Measurements from ENCODE around the gene ARL5C.
"Not testable (repeated sequence)": the region's sequence is repeated elsewhere in the genome, so short reads cannot be mapped to it uniquely, and the experiment has no call there.

Gene ARL5C

GRCh38 chr17:39132192-39132610 is 33.8 kb downstream of the ARL5C start:
- Histone ChIP-seq H3K4me2 (ENCODE audit: low read length) (no peak overlapping the region), H3K9me3 (ENCODE audit: insufficient read depth, low read length) (no peaks in the 10 kb centered on the region), H3K4me1 (ENCODE audit: low read length) (no peaks in the 10 kb centered on the region), H3K27ac (ENCODE audit: low read length) (no peak overlapping the region), H2AFZ (ENCODE audit: low read depth, low read length) (no peak overlapping the region), H3K79me2 (ENCODE audit: low read length) (no peaks in the 10 kb centered on the region), H3K36me3 (replicated peaks; ENCODE audit: low read depth, low read length) (no peaks in the 10 kb centered on the region), H3K9ac (ENCODE audit: low read length) (no peak overlapping the region), H3K27me3 (ENCODE audit: low read depth, low read length) (peaks cover 13% of the 10 kb centered on the region; the same call in 1 of the 2 replicates), H4K20me1 (ENCODE audit: insufficient read depth, low read length) (no peaks in the 10 kb centered on the region), H3K4me3 (ENCODE audit: low read length) (no peak overlapping the region)
- TF ChIP-seq EZH2phosphoT487 (IDR thresholded peaks at IDR 0.05; ENCODE audit: low read depth) (no peak), CTCF (IDR thresholded peaks at IDR 0.05; ENCODE audit: low read depth, low read length) (no peak)

GRCh38 chr17:39131616-39132015 is 34.3 kb downstream of the ARL5C start:
- H3K4me3 ChIP-seq (ENCODE audit: low read length), result no peak overlapping the region
- no peak for TF ChIP-seq EZH2phosphoT487 (IDR thresholded peaks at IDR 0.05; ENCODE audit: low read depth)
- no peak for TF ChIP-seq CTCF (IDR thresholded peaks at IDR 0.05; ENCODE audit: low read depth, low read length)
- no peak overlapping the region for H3K27ac ChIP-seq (ENCODE audit: low read length)
- no peaks in the 10 kb centered on the region for H3K36me3 ChIP-seq (replicated peaks; ENCODE audit: low read depth, low read length)
- H3K9ac ChIP-seq (ENCODE audit: low read length), result no peak overlapping the region
- no peaks in the 10 kb centered on the region for H3K4me1 ChIP-seq (ENCODE audit: low read length)
- no peaks in the 10 kb centered on the region for H4K20me1 ChIP-seq (ENCODE audit: insufficient read depth, low read length)
- H2AFZ ChIP-seq (ENCODE audit: low read depth, low read length), result no peak overlapping the region
- no peaks in the 10 kb centered on the region for H3K79me2 ChIP-seq (ENCODE audit: low read length)
- no peak overlapping the region for H3K4me2 ChIP-seq (ENCODE audit: low read length)
- peaks cover 8% of the 10 kb centered on the region; the same call in 1 of the 2 replicates for H3K27me3 ChIP-seq (ENCODE audit: low read depth, low read length)
- no peaks in the 10 kb centered on the region for H3K9me3 ChIP-seq (ENCODE audit: insufficient read depth, low read length)

GRCh38 chr17:39130205-39130604 is 35.8 kb downstream of the ARL5C start:
- H3K27ac ChIP-seq (ENCODE audit: low read length), result no peak overlapping the region
- no peak overlapping the region for H2AFZ ChIP-seq (ENCODE audit: low read depth, low read length)
- H3K9me3 ChIP-seq (ENCODE audit: insufficient read depth, low read length), result no peaks in the 10 kb centered on the region
- TF ChIP-seq CTCF (IDR thresholded peaks at IDR 0.05; ENCODE audit: low read depth, low read length) (no peak), EZH2phosphoT487 (IDR thresholded peaks at IDR 0.05; ENCODE audit: low read depth) (no peak)
- H3K79me2 ChIP-seq (ENCODE audit: low read length), result no peaks in the 10 kb centered on the region
- H3K4me2 ChIP-seq (ENCODE audit: low read length), result no peak overlapping the region
- H3K9ac ChIP-seq (ENCODE audit: low read length), result no peak overlapping the region
- no peaks in the 10 kb centered on the region for H3K27me3 ChIP-seq (ENCODE audit: low read depth, low read length)
- H3K4me3 ChIP-seq (ENCODE audit: low read length), result no peak overlapping the region
- no peaks in the 10 kb centered on the region for H3K4me1 ChIP-seq (ENCODE audit: low read length)
- no peaks in the 10 kb centered on the region for H3K36me3 ChIP-seq (replicated peaks; ENCODE audit: low read depth, low read length)
- H4K20me1 ChIP-seq (ENCODE audit: insufficient read depth, low read length), result no peaks in the 10 kb centered on the region

GRCh38 chr17:39129544-39129943 is 36.4 kb downstream of the ARL5C start:
- not testable (repeated sequence) for H3K79me2 ChIP-seq (ENCODE audit: low read length); H3K4me2 ChIP-seq (ENCODE audit: low read length); H3K9me3 ChIP-seq (ENCODE audit: insufficient read depth, low read length); H3K4me1 ChIP-seq (ENCODE audit: low read length); H4K20me1 ChIP-seq (ENCODE audit: insufficient read depth, low read length); H3K9ac ChIP-seq (ENCODE audit: low read length); H3K36me3 ChIP-seq (replicated peaks; ENCODE audit: low read depth, low read length); H3K4me3 ChIP-seq (ENCODE audit: low read length); H2AFZ ChIP-seq (ENCODE audit: low read depth, low read length); H3K27me3 ChIP-seq (ENCODE audit: low read depth, low read length); H3K27ac ChIP-seq (ENCODE audit: low read length)

GRCh38 chr17:39126436-39126835 is 39.5 kb downstream of the ARL5C start:
- no peaks in the 10 kb centered on the region for H3K4me1 ChIP-seq (ENCODE audit: low read length)
- no peak overlapping the region for H2AFZ ChIP-seq (ENCODE audit: low read depth, low read length)
- H3K27ac ChIP-seq (ENCODE audit: low read length), result no peak overlapping the region
- no peaks in the 10 kb centered on the region for H3K36me3 ChIP-seq (replicated peaks; ENCODE audit: low read depth, low read length)
- no peaks in the 10 kb centered on the region for H4K20me1 ChIP-seq (ENCODE audit: insufficient read depth, low read length)
- no peaks in the 10 kb centered on the region for H3K27me3 ChIP-seq (ENCODE audit: low read depth, low read length)
- H3K79me2 ChIP-seq (ENCODE audit: low read length), result no peaks in the 10 kb centered on the region
- H3K9me3 ChIP-seq (ENCODE audit: insufficient read depth, low read length), result no peaks in the 10 kb centered on the region
- no peak for TF ChIP-seq EZH2phosphoT487 (IDR thresholded peaks at IDR 0.05; ENCODE audit: low read depth)
- no peak for TF ChIP-seq CTCF (IDR thresholded peaks at IDR 0.05; ENCODE audit: low read depth, low read length)
- H3K4me3 ChIP-seq (ENCODE audit: low read length), result no peak overlapping the region
- no peak overlapping the region for H3K9ac ChIP-seq (ENCODE audit: low read length)
- no peak overlapping the region for H3K4me2 ChIP-seq (ENCODE audit: low read length)

Data from OCI-LY3 (cell line).